ENCODE data around the gene LCNL1.

LCNL1 gene

GRCh38 chr9:136982232-136983051 is at the start of gene LCNL1:
LCNL1 (plus strand) TSS chr9:136982993; CDS start chr9:136983587, 594 bp downstream.
- H3K4me3 ChIP-seq (ENCODE audit: low read depth, low read length): no peak within 1 kb of the TSS
- no peak for TF ChIP-seq CTCF (IDR thresholded peaks at IDR 0.05; ENCODE audit: borderline replicate concordance, insufficient read depth, low read depth, low read length)

- TF ChIP-seq CTCF (IDR thresholded peaks at IDR 0.05; ENCODE audit: borderline replicate concordance, insufficient read depth, low read depth, low read length): no peak
- H3K4me3 ChIP-seq (ENCODE audit: low read depth, low read length): no peak overlapping the region
Observed at GRCh38 chr9:136934277-136934676, 48.5 kb upstream of the LCNL1 start.

- H3K4me3 ChIP-seq (ENCODE audit: low read depth, low read length): no peak overlapping the region
- TF ChIP-seq CTCF (IDR thresholded peaks at IDR 0.05; ENCODE audit: borderline replicate concordance, insufficient read depth, low read depth, low read length): no peak
Observed at GRCh38 chr9:136935651-136936050, 47.1 kb upstream of the LCNL1 start.

GRCh38 chr9:136936645-136937170 is 46.1 kb upstream of the LCNL1 start:
- no peak for TF ChIP-seq CTCF (IDR thresholded peaks at IDR 0.05; ENCODE audit: borderline replicate concordance, insufficient read depth, low read depth, low read length)
- H3K4me3 ChIP-seq (ENCODE audit: low read depth, low read length): no peak overlapping the region

GRCh38 chr9:136937186-136938001 is 45.4 kb upstream of the LCNL1 start:
- TF ChIP-seq CTCF (IDR thresholded peaks at IDR 0.05; ENCODE audit: borderline replicate concordance, insufficient read depth, low read depth, low read length): no peak

GRCh38 chr9:136939431-136939995 is 43.3 kb upstream of the LCNL1 start:
- no peak overlapping the region for H3K4me3 ChIP-seq (ENCODE audit: low read depth, low read length)
- no peak for TF ChIP-seq CTCF (IDR thresholded peaks at IDR 0.05; ENCODE audit: borderline replicate concordance, insufficient read depth, low read depth, low read length)

More at GRCh38 chr9:136937186-136938001, 45.4 kb upstream of the LCNL1 start:
- H3K4me3 ChIP-seq (ENCODE audit: low read depth, low read length): no peak overlapping the region

All from GM12875 (cell line).